Liver (tissue), 9 donors: ENCODE results near the gene APPL2. TPM values are rescaled to one million over a fixed set of nuclear protein-coding genes. Genes with fewer than 3 reads are reported as not detected.

Experiments
- DNase-seq: peaks from one replicate; pipeline ENCODE4 v3.0.0-alpha.2; 2017; ENCODE audit warnings: low spot score
- H3K27ac ChIP-seq, 2 donors: one replicate each; pipeline ENCODE4 v1.7.0; 2013; ENCODE audit warnings: inconsistent platforms in 2 of 2, low read length in 2 of 2, control low read depth in 1 of 2, low read depth in 1 of 2, mild to moderate bottlenecking in 1 of 2
- H3K27me3 ChIP-seq, 4 donors: one replicate each; pipeline versions ENCODE4 v1.6.1 to v1.7.0; 2013; ENCODE audit warnings: low read length in 3 of 4, inconsistent platforms in 1 of 4, mild to moderate bottlenecking in 1 of 4, moderate library complexity in 1 of 4; ENCODE audit not compliant: control insufficient read depth in 4 of 4, insufficient read depth in 4 of 4
- H3K36me3 ChIP-seq, 4 donors: one replicate each; pipeline versions ENCODE4 v1.6.1 to v1.7.0; 2013; ENCODE audit warnings: low read length in 3 of 4, mild to moderate bottlenecking in 3 of 4, low read depth in 1 of 4, moderate library complexity in 1 of 4; ENCODE audit not compliant: control insufficient read depth in 4 of 4, insufficient read depth in 3 of 4
- H3K4me1 ChIP-seq, 4 donors: one replicate each; pipeline versions ENCODE4 v1.6.1 to v1.7.0; 2013; ENCODE audit warnings: low read length in 3 of 4, mild to moderate bottlenecking in 3 of 4, moderate library complexity in 1 of 4; ENCODE audit not compliant: control insufficient read depth in 4 of 4, insufficient read depth in 4 of 4
- H3K4me3 ChIP-seq, 3 donors: one replicate each; pipeline versions ENCODE4 v1.6.1 to v1.7.0; 2013; ENCODE audit warnings: low read length in 3 of 3, control low read depth in 1 of 3, low read depth in 1 of 3, mild to moderate bottlenecking in 1 of 3
- H3K9ac ChIP-seq, 2 donors: one replicate each; pipeline ENCODE4 v1.7.0; 2013; ENCODE audit warnings: low read length in 2 of 2, mild to moderate bottlenecking in 2 of 2, moderate library complexity in 2 of 2, control low read depth in 1 of 2, low read depth in 1 of 2
- H3K9me3 ChIP-seq, 4 donors: one replicate each; pipeline versions ENCODE4 v1.6.1 to v1.7.0; 2013; ENCODE audit warnings: low read length in 3 of 4; ENCODE audit not compliant: control insufficient read depth in 4 of 4
- EGR1 ChIP-seq, 2 donors: IDR thresholded peaks; 2 replicates each; pipeline ENCODE4 v1.6.1; 2016 to 2018; ENCODE audit warnings: antibody characterized with exemption in 2 of 2, low read depth in 2 of 2
- FOXA1 ChIP-seq: IDR thresholded peaks from 2 replicates; pipeline ENCODE4 v1.6.1; 2016; ENCODE audit warnings: antibody characterized with exemption
- FOXA2 ChIP-seq: IDR thresholded peaks from 2 replicates; pipeline ENCODE4 v1.6.1; 2016; ENCODE audit warnings: antibody characterized with exemption
- GABPA ChIP-seq, 2 donors: IDR thresholded peaks in 1 of 2; conservative IDR thresholded peaks in 1 of 2; 2 replicates each; pipeline ENCODE4 v1.6.1; 2016; ENCODE audit warnings: antibody characterized with exemption in 2 of 2, mild to moderate bottlenecking in 1 of 2, moderate library complexity in 1 of 2
- HNF4A ChIP-seq, 2 donors: conservative IDR thresholded peaks; 2 replicates each; pipeline ENCODE4 v1.6.1; 2016; ENCODE audit warnings: antibody characterized with exemption in 2 of 2, mild to moderate bottlenecking in 2 of 2
- HNF4G ChIP-seq: IDR thresholded peaks from 2 replicates; pipeline ENCODE4 v1.6.1; 2016; ENCODE audit warnings: antibody characterized with exemption
- JUND ChIP-seq, 2 donors: IDR thresholded peaks; 2 replicates each; pipeline ENCODE4 v1.6.1; 2016; ENCODE audit warnings: antibody characterized with exemption in 2 of 2
- MAX ChIP-seq: IDR thresholded peaks from 2 replicates; pipeline ENCODE4 v1.6.1; 2016; ENCODE audit warnings: antibody characterized with exemption
- NR2F2 ChIP-seq: IDR thresholded peaks from 2 replicates; pipeline ENCODE4 v1.6.1; 2016; ENCODE audit warnings: antibody characterized with exemption
- RAD21 ChIP-seq, 2 donors: IDR thresholded peaks; 2 replicates each; pipeline ENCODE4 v1.6.1; 2016; ENCODE audit warnings: antibody characterized with exemption in 2 of 2, mild to moderate bottlenecking in 2 of 2
- REST ChIP-seq: IDR thresholded peaks from 2 replicates; pipeline ENCODE4 v1.6.1; 2016; ENCODE audit warnings: antibody characterized with exemption, mild to moderate bottlenecking
- RXRA ChIP-seq, 2 donors: IDR thresholded peaks; 2 replicates each; pipeline ENCODE4 v1.6.1; 2017 to 2018; ENCODE audit warnings: antibody characterized with exemption in 2 of 2, mild to moderate bottlenecking in 1 of 2
- SP1 ChIP-seq: IDR thresholded peaks from 2 replicates; pipeline ENCODE4 v1.6.1; 2018; ENCODE audit warnings: antibody characterized with exemption, mild to moderate bottlenecking
- TAF1 ChIP-seq: conservative IDR thresholded peaks from 2 replicates; pipeline ENCODE4 v1.6.1; 2016; ENCODE audit warnings: antibody characterized with exemption, mild to moderate bottlenecking
- YY1 ChIP-seq: IDR thresholded peaks from 2 replicates; pipeline ENCODE4 v1.6.1; 2016; ENCODE audit warnings: antibody characterized with exemption, mild to moderate bottlenecking
- ZBTB33 ChIP-seq: IDR thresholded peaks from 2 replicates; pipeline ENCODE4 v1.6.1; 2016; ENCODE audit warnings: antibody characterized with exemption
- WGBS: extraction: QIAGEN DNeasy Blood & Tissue Kit; methylation state at CpG from one replicate; pipeline ENCODE4 v1.1.7; 2013; 5-methylcytosine and 5-hydroxymethylcytosine counted together
- polyA plus RNA-seq, 2 donors: library from polyadenylated mRNA; stranded (reverse) in 1 of 2; unstranded in 1 of 2; fragments of 200-250 nt in 1 of 2; fragments of >200 nt in 1 of 2; fragmentation: Nextera tagmentation in 1 of 2; extraction: Ambion mirVana in 1 of 2; gene quantifications; one replicate each; pipeline versions ENCODE4 v1.2.1 to v1.2.3, GENCODE V29; 2013 to 2015
- total RNA-seq, 2 donors: library from RNA; depleted of rRNA; stranded (reverse); fragments of >200 nt; gene quantifications; one replicate each; pipeline ENCODE4 v1.2.3, GENCODE V29; 2014
- TF ChIP-seq, protein P1 (sequence below): fragments of 150-350 bp; IDR thresholded peaks from 2 replicates; pipeline ENCODE4 v1.5.1; 2017; ENCODE audit warnings: improper control_type of control experiment, low read depth, low read length; ENCODE audit not compliant: missing input control
- donor health status: healthy.
- donor health status: healthy.
- donor health status: healthy.
- donor health status: healthy.
- donor health status: healthy.

APPL2 gene
- total and polyA plus RNA-seq, 4 donors: 7.1 to 21.2 (median 12.7) TPM

- TF ChIP-seq ZBTB33: no peak
- no peak for TF ChIP-seq RXRA (IDR thresholded peaks at IDR 0.05)
These were observed 37.0 kb downstream of the APPL2 start (continued) for GRCh38 chr12:105198961-105199360.

- TF ChIP-seq NR2F2: no peak
- no peak for TF ChIP-seq REST
- no peak for TF ChIP-seq SP1
- no peak for TF ChIP-seq HNF4A (conservative IDR thresholded peaks at IDR 0.05)
- no peak for TF ChIP-seq JUND (IDR thresholded peaks at IDR 0.05)
- TF ChIP-seq, protein P1, sequence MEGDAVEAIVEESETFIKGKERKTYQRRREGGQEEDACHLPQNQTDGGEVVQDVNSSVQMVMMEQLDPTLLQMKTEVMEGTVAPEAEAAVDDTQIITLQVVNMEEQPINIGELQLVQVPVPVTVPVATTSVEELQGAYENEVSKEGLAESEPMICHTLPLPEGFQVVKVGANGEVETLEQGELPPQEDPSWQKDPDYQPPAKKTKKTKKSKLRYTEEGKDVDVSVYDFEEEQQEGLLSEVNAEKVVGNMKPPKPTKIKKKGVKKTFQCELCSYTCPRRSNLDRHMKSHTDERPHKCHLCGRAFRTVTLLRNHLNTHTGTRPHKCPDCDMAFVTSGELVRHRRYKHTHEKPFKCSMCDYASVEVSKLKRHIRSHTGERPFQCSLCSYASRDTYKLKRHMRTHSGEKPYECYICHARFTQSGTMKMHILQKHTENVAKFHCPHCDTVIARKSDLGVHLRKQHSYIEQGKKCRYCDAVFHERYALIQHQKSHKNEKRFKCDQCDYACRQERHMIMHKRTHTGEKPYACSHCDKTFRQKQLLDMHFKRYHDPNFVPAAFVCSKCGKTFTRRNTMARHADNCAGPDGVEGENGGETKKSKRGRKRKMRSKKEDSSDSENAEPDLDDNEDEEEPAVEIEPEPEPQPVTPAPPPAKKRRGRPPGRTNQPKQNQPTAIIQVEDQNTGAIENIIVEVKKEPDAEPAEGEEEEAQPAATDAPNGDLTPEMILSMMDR: no peak
- no peak for TF ChIP-seq YY1
- TF ChIP-seq MAX: no peak
- TF ChIP-seq HNF4G: no peak
- TF ChIP-seq EGR1 (IDR thresholded peaks at IDR 0.05; ENCODE audit: low read depth in 2 of 2): no peak
- no peak for TF ChIP-seq TAF1
- no peak for TF ChIP-seq GABPA (IDR thresholded peaks at IDR 0.05 in 1 of 2, conservative IDR thresholded peaks at IDR 0.05 in 1 of 2)
- H3K27me3 ChIP-seq: no peaks in the 10 kb centered on the region
- H3K9me3 ChIP-seq: no peaks in the 10 kb centered on the region
- H3K9ac ChIP-seq: no peak overlapping the region
- DNase-seq: no peak
- no peak overlapping the region for H3K4me3 ChIP-seq
- no peak overlapping the region for H3K27ac ChIP-seq
- H3K36me3 ChIP-seq: peaks cover 3 to 32% (median 12%) of the 10 kb centered on the region in 4 donors
- peaks cover 0 to 12% (median 4%) of the 10 kb centered on the region in 4 donors for H3K4me1 ChIP-seq
- 95% methylated on average over 6 of the region's 6 CpGs for WGBS
These were observed 39.9 kb downstream of the APPL2 start for GRCh38 chr12:105196090-105196489.

DNA sequence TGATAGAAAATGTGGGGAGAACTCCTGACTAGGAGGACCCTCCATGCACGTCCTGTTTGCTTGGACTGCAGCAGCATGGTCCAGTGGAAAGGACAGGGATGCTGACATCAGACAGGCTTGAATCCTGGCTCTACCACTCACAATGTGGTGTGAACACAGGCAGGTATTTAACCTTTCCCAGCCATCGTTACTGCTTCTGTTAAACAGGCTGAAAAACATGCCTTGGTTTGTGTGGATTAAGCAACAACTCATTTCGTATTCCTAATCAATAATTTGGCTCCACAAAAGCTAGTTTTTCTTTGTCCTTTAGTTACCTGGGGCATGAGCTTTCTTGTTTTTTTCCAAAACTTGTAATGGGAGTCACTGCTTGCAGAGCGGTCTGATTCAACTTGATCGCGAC is 41.0 kb downstream of the APPL2 start:
- peak overlapping the region; percentile 23 to 72 for H3K27ac ChIP-seq
- no peaks in the 10 kb centered on the region for H3K27me3 ChIP-seq
- H3K36me3 ChIP-seq: peaks cover 3 to 38% (median 15%) of the 10 kb centered on the region in 4 donors
- 49% methylated on average over 6 of the region's 6 CpGs for WGBS
- H3K4me3 ChIP-seq: no peak overlapping the region
- DNase-seq: no peak
- peaks cover 0 to 12% (median 4%) of the 10 kb centered on the region in 4 donors for H3K4me1 ChIP-seq
- H3K9me3 ChIP-seq: no peaks in the 10 kb centered on the region
- no peak overlapping the region for H3K9ac ChIP-seq
- peak; percentile 53 for TF ChIP-seq MAX
- TF ChIP-seq HNF4G: no peak
- TF ChIP-seq FOXA1: no peak
- peak; percentile 8 to 58 for TF ChIP-seq RAD21 (IDR thresholded peaks at IDR 0.05)
- TF ChIP-seq FOXA2: no peak
- no peak for TF ChIP-seq YY1
- TF ChIP-seq EGR1 (IDR thresholded peaks at IDR 0.05; ENCODE audit: low read depth in 2 of 2): no peak
- no peak for TF ChIP-seq ZBTB33
- TF ChIP-seq GABPA (IDR thresholded peaks at IDR 0.05 in 1 of 2, conservative IDR thresholded peaks at IDR 0.05 in 1 of 2): peak in 1 of 2 donors; percentile 34
- peak; percentile 14 for TF ChIP-seq NR2F2
- TF ChIP-seq, protein P1: no peak
- TF ChIP-seq RXRA (IDR thresholded peaks at IDR 0.05): peak; percentile 85 to 88
- peak; percentile 36 to 39 for TF ChIP-seq JUND (IDR thresholded peaks at IDR 0.05)
